ENCODE data around the gene RHOA. TPM values are rescaled to one million over a fixed set of nuclear protein-coding genes. Genes with fewer than 3 reads are reported as not detected.

RHOA gene
- total and polyA plus RNA-seq, 2 of the 8 experiments (the other 6 are each of a cell fraction or from before 2014, with no cell fraction given) = 176 to 397 TPM

- TF ChIP-seq SP2 (IDR thresholded peaks at IDR 0.05; ENCODE audit: low read length) (no peak), PHF8 (conservative IDR thresholded peaks at IDR 0.05; ENCODE audit: low read depth, low read length) (no peak), ATF3 (IDR thresholded peaks at IDR 0.05; ENCODE audit: insufficient read depth, low read depth, low read length) (no peak), NRF1 (IDR thresholded peaks at IDR 0.05; ENCODE audit: low read depth, low read length) (no peak), EP300 (IDR thresholded peaks at IDR 0.05; ENCODE audit: borderline replicate concordance in 1 of 2, low read depth in 2 of 2, low read length in 2 of 2) (no peak), BRCA1 (IDR thresholded peaks at IDR 0.05; ENCODE audit: low read depth, low read length) (no peak)
Observed at GRCh38 chr3:49343163-49343562, 68.6 kb downstream of the RHOA start (continued).
